Measurements from ENCODE around the gene PAPLN. TPM values are rescaled to one million over a fixed set of nuclear protein-coding genes. Genes with fewer than 3 reads are reported as not detected.
A peak's percentile ranks its signal among the peaks of the same experiment; 100 is the strongest.

Gene PAPLN
- total and polyA plus RNA-seq, 2 donors from 2014 or later = 19.1 to 132 TPM

- Histone ChIP-seq H3K4me1 (ENCODE audit: control insufficient read depth in 2 of 3, insufficient read depth in 2 of 3, low read depth in 1 of 3, low read length in 3 of 3) (peaks cover 0 to 28% (median 7%) of the 10 kb centered on the region in 3 donors), H3K9ac (ENCODE audit: low read length in 3 of 3) (no peak overlapping the region), H3K4me3 (ENCODE audit: low read length in 3 of 3) (no peak overlapping the region), H3K9me3 (ENCODE audit: control insufficient read depth in 2 of 3, insufficient read depth in 1 of 3, low read length in 3 of 3) (no peaks in the 10 kb centered on the region), H3K27me3 (ENCODE audit: control insufficient read depth, insufficient read depth, low read length) (peaks cover 6% of the 10 kb centered on the region), H3K36me3 (ENCODE audit: control insufficient read depth in 2 of 3, insufficient read depth in 3 of 3, low read length in 3 of 3) (peaks cover 0 to 7% (median 0%) of the 10 kb centered on the region in 3 donors), H3K27ac (ENCODE audit: low read depth in 2 of 2, low read length in 2 of 2) (no peak overlapping the region)
- no peak for TF ChIP-seq CTCF (IDR thresholded peaks at IDR 0.05; ENCODE audit: borderline replicate concordance, extremely low read depth, insufficient read depth)
- no peak for DNase-seq
- FAIRE-seq = no peak
- intact Hi-C loops (cut with DNase I) = no loop called here
Measured at GRCh38 chr14:73243341-73243740, 6.0 kb downstream of the PAPLN start.

- intact Hi-C loops (cut with DNase I) = no loop called here
- Histone ChIP-seq H3K4me3 (ENCODE audit: low read length in 3 of 3) (no peak overlapping the region), H3K4me1 (ENCODE audit: control insufficient read depth in 2 of 3, insufficient read depth in 2 of 3, low read depth in 1 of 3, low read length in 3 of 3) (peaks cover 0 to 25% (median 4%) of the 10 kb centered on the region in 3 donors), H3K27me3 (ENCODE audit: control insufficient read depth, insufficient read depth, low read length) (peaks cover 3% of the 10 kb centered on the region), H3K9ac (ENCODE audit: low read length in 3 of 3) (no peak overlapping the region), H3K36me3 (ENCODE audit: control insufficient read depth in 2 of 3, insufficient read depth in 3 of 3, low read length in 3 of 3) (peaks cover 0 to 7% (median 0%) of the 10 kb centered on the region in 3 donors), H3K9me3 (ENCODE audit: control insufficient read depth in 2 of 3, insufficient read depth in 1 of 3, low read length in 3 of 3) (no peaks in the 10 kb centered on the region), H3K27ac (ENCODE audit: low read depth in 2 of 2, low read length in 2 of 2) (no peak overlapping the region)
- no peak for TF ChIP-seq CTCF (IDR thresholded peaks at IDR 0.05; ENCODE audit: borderline replicate concordance, extremely low read depth, insufficient read depth)
- DNase-seq = no peak
- FAIRE-seq = no peak
Measured at GRCh38 chr14:73243748-73244147, 6.4 kb downstream of the PAPLN start.

- peak in 1 of 5 donors; percentile 56 for DNase-seq
- intact Hi-C loops (cut with DNase I) = no loop called here
- peak overlapping the region in 1 of 3 donors; percentile 47 for H3K4me3 ChIP-seq (ENCODE audit: low read length in 3 of 3)
- no peak overlapping the region for H3K9ac ChIP-seq (ENCODE audit: low read length in 3 of 3)
- H3K27me3 ChIP-seq (ENCODE audit: control insufficient read depth, insufficient read depth, low read length) = no peaks in the 10 kb centered on the region
- H3K36me3 ChIP-seq (ENCODE audit: control insufficient read depth in 2 of 3, insufficient read depth in 3 of 3, low read length in 3 of 3) = peaks cover 0 to 7% (median 0%) of the 10 kb centered on the region in 3 donors
- no peak overlapping the region for H3K27ac ChIP-seq (ENCODE audit: low read depth in 2 of 2, low read length in 2 of 2)
- TF ChIP-seq CTCF (IDR thresholded peaks at IDR 0.05; ENCODE audit: borderline replicate concordance, extremely low read depth, insufficient read depth) = no peak
- H3K4me1 ChIP-seq (ENCODE audit: control insufficient read depth in 2 of 3, insufficient read depth in 2 of 3, low read depth in 1 of 3, low read length in 3 of 3) = peaks cover 0 to 21% (median 0%) of the 10 kb centered on the region in 3 donors
- no peak for FAIRE-seq
- H3K9me3 ChIP-seq (ENCODE audit: control insufficient read depth in 2 of 3, insufficient read depth in 1 of 3, low read length in 3 of 3) = no peaks in the 10 kb centered on the region
Measured at GRCh38 chr14:73244541-73245290, 7.4 kb downstream of the PAPLN start.

Data from kidney (tissue), 14 donors.